ENCODE results near the gene LRRC61. TPM values are rescaled to one million over a fixed set of nuclear protein-coding genes. Genes with fewer than 3 reads are reported as not detected.
"Not testable (repeated sequence)": the region's sequence is repeated elsewhere in the genome, so short reads cannot be mapped to it uniquely, and the experiment has no call there.

Gene LRRC61
- total and polyA plus RNA-seq, 11 donors = 1.8 to 9.4 (median 4.6) TPM

GRCh38 chr7:150308575-150308974 lies 14.6 kb upstream of the LRRC61 start:
- H3K27ac ChIP-seq = no peak overlapping the region
- H3K27me3 ChIP-seq = no peaks in the 10 kb centered on the region
- H3K4me3 ChIP-seq = no peak overlapping the region
- no peaks in the 10 kb centered on the region for H3K9me3 ChIP-seq
- ATAC-seq (no peak), DNase-seq (no peak)
- TF ChIP-seq CTCF (IDR thresholded peaks at IDR 0.05) (no peak), POLR2A (IDR thresholded peaks at IDR 0.05) (no peak)
- intact Hi-C loops (cut with DNase I) = no loop called here
- H3K4me1 ChIP-seq = no peaks in the 10 kb centered on the region
- H3K36me3 ChIP-seq = no peaks in the 10 kb centered on the region

DNA sequence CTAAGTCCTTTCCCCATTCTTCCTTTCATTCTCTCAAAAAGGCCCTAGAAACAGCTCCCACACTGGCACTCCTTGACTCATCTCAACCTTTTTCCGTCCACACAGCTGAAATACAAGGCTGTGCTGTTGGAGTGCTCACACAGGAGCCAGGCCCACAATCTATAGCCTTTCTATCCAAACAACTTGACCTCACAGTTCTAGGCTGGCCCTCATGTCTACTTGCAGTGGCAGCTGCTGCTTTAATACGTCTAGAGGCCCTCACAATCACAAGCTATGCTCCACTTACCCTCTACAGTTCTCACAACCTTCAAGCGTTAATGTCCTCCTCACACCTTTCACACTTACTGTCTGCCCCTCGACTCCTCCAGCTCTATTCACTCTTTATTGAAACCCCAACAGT lies 12.0 kb upstream of the LRRC61 start:
- Histone ChIP-seq H3K27me3 (no peaks in the 10 kb centered on the region), H3K4me3 (no peak overlapping the region), H3K27ac (no peak overlapping the region), H3K9me3 (no peaks in the 10 kb centered on the region), H3K36me3 (no peaks in the 10 kb centered on the region), H3K4me1 (no peaks in the 10 kb centered on the region)
- no peak for DNase-seq
- no peak for TF ChIP-seq CTCF (IDR thresholded peaks at IDR 0.05)
- intact Hi-C loops (cut with DNase I) = no loop called here
- no peak for ATAC-seq
- WGBS, 4 donors = 90 to 95% (median 93%) methylated on average over 4 of the region's 4 CpGs

GRCh38 chr7:150311711-150312110 lies 11.4 kb upstream of the LRRC61 start:
- intact Hi-C loops (cut with DNase I) = no loop called here
- ATAC-seq = no peak
- no peak for DNase-seq
- no peaks in the 10 kb centered on the region for H3K9me3 ChIP-seq
- TF ChIP-seq POLR2A (IDR thresholded peaks at IDR 0.05) = no peak
- no peak for TF ChIP-seq CTCF (IDR thresholded peaks at IDR 0.05)
- 72 to 81% (median 79%) methylated on average over 5 of the region's 5 CpGs for WGBS, 4 donors
- no peak overlapping the region for H3K4me3 ChIP-seq
- H3K27ac ChIP-seq = no peak overlapping the region
- H3K4me1 ChIP-seq = no peaks in the 10 kb centered on the region
- no peaks in the 10 kb centered on the region for H3K27me3 ChIP-seq
- H3K36me3 ChIP-seq = no peaks in the 10 kb centered on the region

GRCh38 chr7:150312649-150313366 lies 10.3 kb upstream of the LRRC61 start:
- H3K9me3 ChIP-seq; ATAC-seq; H3K36me3 ChIP-seq; H3K4me3 ChIP-seq; H3K4me1 ChIP-seq; intact Hi-C loops (cut with DNase I); DNase-seq; H3K27me3 ChIP-seq; H3K27ac ChIP-seq: not testable (repeated sequence)
- WGBS, 4 donors = 88 to 90% (median 89%) methylated on average over 7 of the region's 7 CpGs

DNA sequence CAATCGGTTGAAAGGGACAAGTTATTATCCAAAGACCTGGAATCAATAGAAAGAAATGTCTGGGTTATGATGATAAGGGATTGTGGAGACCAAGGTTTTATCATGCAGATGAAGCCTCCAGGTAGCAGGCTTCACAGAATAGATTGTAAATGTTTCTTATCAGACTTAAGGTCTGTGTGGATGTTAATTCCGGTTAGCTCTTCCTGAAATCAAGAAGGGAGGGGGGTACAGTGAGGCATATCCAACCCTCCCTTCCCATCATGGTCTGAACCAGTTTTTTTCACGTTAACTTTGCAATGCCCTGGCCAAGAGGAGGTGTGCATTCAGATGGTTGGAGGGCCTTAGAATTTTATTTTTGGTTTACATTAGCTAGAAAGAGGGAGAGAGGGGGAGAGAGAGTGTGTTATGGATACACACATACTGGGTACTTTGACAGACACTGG lies 9.8 kb upstream of the LRRC61 start:
- 69 to 80% (median 75%) methylated on average over 3 of the region's 3 CpGs for WGBS, 4 donors
- H3K36me3 ChIP-seq = no peaks in the 10 kb centered on the region
- ATAC-seq (no peak), DNase-seq (no peak)
- no peak overlapping the region for H3K27ac ChIP-seq
- no peak overlapping the region for H3K4me3 ChIP-seq
- no peaks in the 10 kb centered on the region for H3K4me1 ChIP-seq
- TF ChIP-seq CTCF (IDR thresholded peaks at IDR 0.05) (no peak), POLR2A (IDR thresholded peaks at IDR 0.05) (no peak)
- intact Hi-C loops (cut with DNase I) = no loop called here
- H3K27me3 ChIP-seq = no peaks in the 10 kb centered on the region
- H3K9me3 ChIP-seq = no peaks in the 10 kb centered on the region
